ENCODE data around the gene RTP3.
"Not testable (repeated sequence)": the region's sequence is repeated elsewhere in the genome, so short reads cannot be mapped to it uniquely, and the experiment has no call there.

The RTP3 gene

DNA sequence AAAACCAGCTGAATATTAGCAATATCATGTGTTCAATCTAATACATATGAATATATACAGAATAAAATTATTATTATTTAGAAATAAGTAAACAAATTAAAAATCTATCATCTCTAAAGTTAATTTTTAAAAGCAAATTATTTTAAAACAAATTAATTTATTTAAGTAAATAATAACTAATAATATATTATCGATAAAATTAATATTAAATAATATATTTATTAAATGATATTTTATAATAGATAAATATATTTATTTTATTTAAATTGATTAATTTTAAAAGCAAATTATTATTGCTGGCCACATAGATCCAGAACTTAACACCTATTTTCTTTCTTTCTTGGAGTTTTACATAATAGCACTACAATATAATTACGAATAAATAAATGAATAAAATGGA, 22.2 kb downstream of the RTP3 start:
- DNase-seq: no peak

DNA sequence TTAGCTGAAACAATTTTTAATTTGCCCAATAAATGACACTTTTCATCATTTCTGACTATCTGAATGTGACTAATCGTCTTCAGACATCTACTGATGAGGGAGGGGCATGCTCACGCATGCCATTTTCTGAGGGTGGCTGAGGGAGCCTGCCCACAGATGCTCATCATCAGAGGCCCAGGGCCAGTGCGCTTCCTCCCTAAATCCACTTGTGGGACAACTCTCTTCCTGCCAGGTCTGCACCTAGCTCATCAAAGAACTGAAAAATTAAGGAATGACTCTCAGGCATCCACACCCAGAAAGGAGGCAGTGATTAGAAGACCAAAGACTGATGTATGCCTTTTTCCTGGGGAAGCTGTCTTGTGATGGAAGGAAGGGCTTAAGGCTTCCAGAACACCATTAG, 22.8 kb downstream of the RTP3 start:
- DNase-seq: no peak

DNA sequence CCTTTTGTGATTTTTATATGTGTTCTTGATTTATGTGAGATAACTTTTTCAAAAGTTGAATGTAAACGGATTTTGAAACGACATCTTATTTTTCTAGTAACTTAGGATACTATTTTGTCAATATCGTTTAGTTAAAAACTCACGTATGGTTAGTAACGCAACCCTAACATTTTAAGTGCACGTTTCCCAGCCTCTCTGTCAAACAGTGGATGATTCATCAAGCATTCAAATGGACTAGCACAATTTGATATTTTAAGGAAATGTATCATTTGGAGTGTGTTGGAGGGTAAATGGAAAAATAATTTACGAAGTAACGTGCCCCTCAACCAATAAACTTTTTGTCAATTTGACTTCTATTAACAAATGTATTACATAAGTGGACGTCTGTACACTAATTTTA, 23.3 kb downstream of the RTP3 start:
- DNase-seq: no peak

DNA sequence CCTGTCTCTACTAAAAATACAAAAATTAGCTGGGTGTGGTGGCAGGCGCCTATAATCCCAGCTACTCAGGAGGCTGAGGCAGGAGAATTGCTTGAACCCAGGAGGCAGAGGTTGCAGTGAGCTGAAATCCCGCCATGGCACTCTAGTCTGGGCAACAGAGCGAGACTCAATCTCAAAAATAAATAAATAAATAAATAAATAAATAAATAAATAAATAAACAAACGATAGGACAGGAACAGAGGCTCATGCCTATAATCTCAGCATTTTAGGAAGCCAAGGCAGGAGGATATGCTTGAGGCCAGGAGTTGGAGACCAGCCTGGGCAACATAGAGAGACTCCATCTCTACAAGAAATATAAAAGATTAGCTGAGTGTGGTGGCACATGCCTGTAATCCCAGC, 24.4 kb downstream of the RTP3 start:
- DNase-seq: not testable (repeated sequence)

DNA sequence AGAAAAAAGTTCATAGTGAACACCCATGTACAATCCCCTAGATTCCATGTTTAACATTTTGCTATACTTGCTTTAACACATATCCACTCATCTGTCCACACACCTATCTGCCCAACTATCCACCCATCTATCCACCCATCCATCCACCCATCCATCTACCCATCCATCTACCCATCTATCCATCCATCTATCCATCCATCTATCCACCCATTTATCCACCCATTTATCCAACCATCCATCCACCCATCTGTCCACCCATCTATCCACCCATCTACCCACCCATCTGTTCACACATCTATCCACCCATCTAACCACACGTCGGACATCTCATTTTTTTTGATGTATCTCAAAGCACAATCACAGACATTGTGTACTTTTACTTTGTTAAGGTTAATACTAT, 25.8 kb downstream of the RTP3 start:
- no peak for DNase-seq

DNA sequence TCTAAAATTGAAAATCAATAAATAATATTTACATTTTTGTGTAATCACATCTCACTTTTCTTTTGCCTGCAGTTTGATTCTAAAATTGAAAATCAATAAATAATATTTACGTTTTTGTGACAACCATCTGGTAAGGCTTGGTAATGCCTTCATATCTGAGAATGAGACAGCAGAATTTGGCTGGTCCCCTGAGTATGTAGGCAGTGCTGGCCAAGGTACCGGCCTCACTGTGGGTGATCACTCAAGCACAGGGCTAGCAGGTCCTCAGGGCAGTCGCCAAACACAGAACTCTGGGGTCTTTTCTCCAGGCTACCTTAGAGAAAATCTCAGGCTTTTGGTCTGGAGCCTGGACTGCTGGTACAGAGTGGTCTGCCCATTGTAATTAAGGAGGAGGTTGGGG, 26.2 kb downstream of the RTP3 start:
- no peak for DNase-seq

DNA sequence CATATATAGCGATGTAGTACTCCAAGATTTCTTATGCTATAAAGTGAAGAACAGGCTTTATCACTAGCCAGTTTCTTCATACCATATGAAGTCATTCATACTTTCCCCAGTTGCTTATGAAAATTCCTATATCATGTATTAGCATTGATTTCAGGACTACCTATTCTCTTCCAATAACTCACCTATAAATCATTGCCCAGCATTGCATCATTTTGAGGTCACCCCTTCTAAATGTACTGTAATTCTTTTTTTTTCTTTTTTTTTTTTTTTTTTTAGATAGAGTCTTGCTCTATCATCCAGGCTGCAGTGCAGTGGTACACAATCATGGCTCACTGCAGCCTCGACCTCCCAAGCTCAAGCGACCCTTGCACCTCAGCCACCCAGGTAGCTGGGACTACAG, 27.1 kb downstream of the RTP3 start:
- no peak for DNase-seq

DNA sequence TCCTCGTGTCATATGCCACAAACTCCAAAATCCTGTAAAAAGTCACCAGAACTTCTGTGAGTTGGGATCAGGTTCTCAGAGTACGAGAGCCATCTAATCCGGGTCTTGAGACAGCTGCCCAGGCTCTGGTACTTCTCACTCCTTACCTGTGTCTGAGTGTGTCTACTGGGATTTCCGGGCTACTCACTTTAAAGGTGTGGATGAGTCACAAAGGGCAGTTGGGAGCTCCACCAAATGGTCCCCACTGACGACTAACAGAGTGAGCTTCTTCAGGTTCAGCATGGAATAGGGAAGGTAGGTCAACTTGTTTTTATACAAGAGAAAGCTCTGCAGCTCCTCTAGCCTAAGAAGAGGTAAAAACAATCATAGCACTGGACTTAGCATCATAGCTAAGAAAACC, 29.5 kb downstream of the RTP3 start:
- no peak for DNase-seq

DNA sequence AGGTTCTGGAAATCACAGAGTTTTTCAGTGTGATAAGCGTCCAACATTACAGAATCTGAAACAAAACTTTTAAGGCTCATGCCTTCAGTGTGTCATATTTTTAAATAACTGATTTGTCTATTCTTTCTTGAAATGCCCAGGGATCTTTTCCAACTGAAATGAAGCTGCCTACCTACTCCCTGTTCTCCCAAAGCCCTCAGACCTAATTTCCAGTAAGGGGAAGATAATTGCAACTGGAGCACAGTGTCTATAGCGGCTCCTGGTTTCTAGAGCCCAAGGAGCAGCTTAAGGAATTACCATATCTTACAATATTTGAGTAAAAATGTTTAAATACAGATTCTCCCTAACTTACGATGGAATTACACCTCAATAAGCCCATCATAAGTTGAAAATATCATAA, 35.3 kb downstream of the RTP3 start:
- no peak for DNase-seq

DNA sequence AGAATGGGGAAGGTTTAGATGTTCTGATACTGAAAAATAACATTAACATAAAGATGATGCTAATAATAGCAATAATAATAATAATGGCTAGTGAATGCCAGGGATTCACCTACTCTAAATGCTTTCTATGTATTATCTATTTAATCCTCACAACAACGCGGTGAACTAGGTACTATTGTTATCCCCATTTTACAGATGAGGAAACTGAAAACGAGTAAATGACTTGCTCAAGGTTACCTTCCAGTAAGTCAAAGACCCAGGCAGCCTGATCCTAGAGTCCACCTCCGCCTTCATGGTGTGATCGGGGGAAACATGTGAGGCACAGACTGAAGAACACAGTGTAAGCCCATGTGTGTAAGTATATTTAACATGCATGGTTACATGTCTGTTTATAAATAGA, 38.0 kb downstream of the RTP3 start:
- no peak for DNase-seq

DNA sequence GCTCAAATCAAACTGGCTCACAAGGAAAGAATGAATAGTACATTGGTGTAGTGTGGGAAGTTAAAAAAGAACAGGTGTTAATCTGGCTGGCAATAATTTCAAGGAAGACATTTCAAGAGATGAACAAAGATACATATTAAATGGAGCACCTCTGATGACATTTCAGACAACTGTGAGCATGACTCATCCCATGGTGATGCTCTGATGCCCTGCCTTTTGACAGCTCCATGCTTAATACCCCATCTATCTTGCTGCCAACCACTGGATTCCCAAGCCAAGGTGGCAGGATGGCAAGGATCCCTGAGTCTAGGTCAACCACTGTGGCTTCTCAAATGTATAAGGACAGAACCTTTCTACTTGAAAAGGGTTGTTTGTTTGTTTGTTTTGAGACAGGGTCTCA, 39.0 kb downstream of the RTP3 start:
- no peak for DNase-seq

DNA sequence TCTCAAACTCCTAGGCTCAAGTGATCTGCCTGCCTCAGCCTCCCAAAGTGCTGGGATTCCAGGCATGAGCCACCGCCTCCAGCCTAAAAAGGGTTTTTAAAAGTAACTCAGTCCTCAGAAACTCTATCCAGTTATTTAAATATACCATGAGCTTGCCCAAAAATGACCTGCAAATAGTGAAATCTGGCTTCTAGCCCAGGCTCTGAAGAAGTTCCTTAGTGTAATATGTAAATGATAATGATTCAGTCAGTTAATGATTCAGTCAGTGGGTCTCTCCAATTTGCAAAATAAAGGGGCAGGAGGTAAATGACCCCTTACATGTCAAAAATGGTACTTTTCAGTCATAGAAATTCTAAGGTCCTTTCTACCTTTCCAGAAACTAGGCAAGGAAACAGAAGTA, 39.5 kb downstream of the RTP3 start:
- DNase-seq: no peak

DNA sequence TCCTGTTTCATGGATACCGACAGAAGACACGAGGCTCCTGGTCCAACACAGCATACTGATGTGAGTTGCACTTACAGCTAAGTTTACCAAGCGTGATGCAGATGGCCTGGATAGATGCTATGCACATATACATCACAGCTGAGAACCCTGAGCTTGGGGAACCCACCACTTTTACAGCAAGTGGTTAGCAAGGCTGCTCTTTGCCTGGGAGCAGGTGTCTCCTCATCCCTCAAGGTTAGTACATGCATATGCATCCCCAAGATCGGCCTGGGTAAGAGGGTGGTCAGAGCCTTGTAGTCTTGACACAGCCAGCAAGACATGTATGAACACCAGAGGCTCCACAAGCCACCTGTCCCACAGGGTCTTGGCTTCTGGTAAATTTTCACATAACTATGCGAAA, 40.0 kb downstream of the RTP3 start:
- DNase-seq: no peak

DNA sequence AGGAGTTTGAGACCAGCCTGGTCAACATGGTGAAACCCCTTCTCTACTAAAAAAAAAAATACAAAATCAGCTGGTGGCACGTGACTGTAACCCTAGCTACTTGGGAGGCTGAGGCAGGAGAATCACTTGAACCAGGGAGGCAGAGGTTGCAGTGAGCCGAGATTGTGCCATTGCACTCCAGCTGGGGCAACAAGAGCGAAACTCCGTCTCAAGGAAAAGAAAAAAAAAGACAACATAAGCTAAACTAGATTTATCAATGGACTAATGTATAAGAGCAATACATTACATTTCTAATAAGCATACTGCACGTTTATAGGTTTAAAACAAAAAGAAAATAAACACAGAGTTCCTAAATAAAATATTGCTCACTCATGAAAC, 40.6 kb downstream of the RTP3 start:
- not testable (repeated sequence) for DNase-seq

DNA sequence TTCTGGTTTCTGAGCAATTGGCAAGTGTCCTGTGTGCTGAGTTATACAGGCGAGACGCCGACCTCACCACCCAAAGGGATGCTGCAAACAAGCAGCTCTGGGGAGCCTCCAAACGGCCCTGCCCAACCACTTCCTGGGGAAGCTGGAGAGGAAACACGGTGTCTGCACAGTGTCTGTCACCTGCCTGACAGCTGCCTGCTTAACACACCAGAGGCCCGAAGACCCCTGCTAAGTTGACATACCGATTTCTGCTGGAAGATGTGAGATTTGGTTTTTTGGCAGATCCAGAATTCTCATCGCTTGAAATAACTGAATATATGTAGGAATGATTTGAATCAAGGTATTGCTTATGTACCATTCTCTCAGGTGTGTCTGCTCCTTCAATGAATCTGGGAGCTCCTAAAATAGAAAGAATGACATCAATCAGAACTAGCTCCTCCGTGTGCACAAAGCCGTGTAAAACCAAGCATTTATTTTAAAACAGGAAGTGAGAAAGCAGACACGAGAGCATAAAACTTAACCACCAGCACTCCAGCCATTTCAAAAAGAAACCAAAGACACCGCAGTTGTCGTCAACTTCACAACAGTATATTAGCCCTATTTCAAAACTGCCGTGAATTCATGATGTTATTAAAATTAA, 41.1 kb downstream of the RTP3 start:
- no peak for DNase-seq

DNA sequence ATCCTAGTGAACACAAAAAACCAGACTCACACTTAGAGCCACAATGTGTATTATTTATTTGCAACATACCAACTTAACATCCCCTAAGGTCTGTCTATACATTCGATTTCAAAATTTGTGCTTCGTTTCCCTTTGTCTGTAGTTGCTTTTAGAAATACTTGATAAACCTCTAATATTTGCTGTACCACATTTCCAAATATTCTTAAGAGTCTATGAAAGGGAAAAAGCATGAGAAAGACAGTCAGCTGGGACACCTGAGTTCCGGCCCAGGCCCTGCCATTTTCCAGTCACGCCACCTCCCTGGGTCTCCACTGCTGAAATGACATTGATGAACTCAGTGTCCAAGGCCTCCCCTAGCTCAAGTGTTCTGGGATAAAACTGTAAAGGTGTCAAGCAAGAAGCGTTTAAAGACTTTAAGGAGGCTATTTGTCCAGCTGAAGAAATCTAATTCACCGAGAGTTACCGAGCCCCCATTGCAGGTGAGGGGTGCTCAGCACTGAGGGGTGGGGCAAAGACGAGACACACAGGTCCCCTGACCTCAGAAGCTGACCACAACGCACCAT, 41.7 kb downstream of the RTP3 start:
- DNase-seq: no peak

DNA sequence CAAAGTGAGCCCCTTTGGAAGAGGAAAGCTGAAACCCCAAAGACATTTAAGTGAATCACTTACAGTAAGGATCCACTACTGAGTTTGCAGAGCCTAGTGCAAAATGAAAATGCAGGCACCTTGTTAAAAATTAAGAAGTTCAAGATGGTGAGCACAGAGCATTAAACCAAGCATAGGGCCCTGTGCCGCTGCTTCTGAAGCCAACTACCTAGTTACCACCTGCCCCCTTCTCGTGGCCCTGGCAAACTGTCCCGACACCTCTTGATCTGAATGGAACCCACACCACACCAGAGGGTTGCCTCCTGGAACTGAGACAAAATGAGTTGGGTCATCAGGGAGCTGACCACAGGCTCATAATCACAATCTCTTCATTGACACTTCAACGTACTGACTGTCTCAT, 42.8 kb downstream of the RTP3 start:
- DNase-seq: no peak

DNA sequence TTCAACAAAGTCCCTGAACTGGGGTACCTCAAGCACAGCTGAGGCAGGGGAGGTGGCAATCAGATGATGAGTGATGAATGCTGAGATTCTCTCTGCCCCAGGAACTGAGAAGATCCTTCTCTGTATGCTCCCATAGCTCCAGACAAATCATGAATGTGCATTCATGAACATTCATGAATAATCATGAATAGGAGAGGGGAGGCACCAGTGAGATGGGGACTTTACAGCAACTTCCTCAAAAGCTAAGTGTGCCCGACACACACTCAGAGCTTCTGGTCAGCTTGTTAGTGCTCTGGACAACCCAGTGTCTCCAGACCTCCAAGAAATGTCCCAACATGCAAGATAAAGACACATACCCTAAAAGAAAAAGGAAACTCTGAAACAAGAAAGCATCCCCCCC, 44.1 kb downstream of the RTP3 start:
- no peak for DNase-seq

DNA sequence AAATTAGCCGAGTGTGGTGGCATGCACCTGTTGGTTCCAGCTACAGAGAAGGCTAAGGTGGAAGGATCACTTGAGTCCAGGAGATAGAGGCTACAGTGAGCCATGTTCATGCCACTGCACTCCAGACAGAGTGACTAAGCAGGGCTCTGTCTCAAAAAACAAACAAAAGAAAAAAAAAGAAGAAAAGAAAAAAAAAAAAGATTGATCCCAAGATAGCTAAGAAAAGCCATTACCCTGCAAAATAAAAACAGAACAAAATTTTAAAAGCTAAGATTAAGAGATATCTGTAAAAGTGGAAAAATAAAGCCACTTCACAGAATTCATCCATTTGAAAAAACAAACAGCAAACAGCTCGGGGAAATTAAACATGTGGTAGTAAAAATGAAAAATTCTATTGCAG, 44.6 kb downstream of the RTP3 start:
- DNase-seq: no peak

DNA sequence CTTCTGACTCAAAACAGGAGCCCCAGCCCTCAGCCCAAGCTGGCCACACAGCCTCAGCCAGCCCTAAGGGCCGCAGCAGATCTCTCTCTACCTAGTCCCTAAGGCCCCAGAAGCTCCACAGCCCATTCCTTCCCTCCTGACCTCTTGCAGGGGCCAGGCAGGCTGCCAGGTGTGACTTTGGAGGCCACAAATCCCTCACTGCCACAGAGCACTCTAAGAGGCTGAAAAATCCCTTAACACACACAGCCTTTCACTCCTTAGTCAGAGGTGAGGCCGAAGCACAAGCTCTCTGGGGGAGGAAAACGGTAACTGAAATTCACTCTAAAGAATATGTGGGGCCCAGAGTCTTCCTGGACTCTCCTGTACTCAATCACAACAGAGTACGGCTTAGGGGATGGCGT, 45.0 kb downstream of the RTP3 start:
- no peak for DNase-seq

DNA sequence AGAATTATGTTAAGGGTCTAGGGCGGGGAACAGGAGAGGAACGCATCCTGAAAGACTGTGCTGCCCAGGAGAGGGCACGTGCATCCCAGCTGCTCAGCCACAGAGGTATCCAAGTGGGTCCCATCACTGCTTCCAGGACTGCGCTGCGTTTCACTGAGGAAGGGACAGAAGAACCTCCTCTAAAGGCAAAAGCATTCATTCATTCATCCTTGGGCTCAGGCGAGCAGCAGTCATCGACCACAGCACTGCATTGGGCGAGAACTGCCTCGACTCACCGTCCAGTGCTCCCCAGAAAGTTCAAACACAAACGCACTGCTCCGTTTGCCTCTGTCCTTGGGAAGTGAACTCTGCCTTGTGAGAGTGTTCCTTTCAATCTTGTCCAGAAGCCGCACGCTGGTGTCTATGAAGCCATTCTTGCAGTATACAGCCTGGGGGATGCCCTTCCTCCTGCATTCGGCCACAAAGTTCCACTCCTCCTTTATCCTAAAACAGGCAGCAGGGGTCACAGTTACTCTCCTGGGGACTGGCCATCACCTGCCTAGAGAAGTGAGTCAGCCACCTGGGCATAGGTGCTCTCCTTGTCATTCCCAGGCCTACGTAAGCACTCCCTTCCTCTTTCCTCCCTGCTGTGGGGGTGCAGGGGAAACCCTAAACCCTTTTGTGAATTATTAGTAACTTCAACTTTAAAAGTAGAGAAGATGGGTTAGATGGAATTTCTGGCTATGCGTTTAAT, 47.2 kb downstream of the RTP3 start:
- DNase-seq: no peak

DNA sequence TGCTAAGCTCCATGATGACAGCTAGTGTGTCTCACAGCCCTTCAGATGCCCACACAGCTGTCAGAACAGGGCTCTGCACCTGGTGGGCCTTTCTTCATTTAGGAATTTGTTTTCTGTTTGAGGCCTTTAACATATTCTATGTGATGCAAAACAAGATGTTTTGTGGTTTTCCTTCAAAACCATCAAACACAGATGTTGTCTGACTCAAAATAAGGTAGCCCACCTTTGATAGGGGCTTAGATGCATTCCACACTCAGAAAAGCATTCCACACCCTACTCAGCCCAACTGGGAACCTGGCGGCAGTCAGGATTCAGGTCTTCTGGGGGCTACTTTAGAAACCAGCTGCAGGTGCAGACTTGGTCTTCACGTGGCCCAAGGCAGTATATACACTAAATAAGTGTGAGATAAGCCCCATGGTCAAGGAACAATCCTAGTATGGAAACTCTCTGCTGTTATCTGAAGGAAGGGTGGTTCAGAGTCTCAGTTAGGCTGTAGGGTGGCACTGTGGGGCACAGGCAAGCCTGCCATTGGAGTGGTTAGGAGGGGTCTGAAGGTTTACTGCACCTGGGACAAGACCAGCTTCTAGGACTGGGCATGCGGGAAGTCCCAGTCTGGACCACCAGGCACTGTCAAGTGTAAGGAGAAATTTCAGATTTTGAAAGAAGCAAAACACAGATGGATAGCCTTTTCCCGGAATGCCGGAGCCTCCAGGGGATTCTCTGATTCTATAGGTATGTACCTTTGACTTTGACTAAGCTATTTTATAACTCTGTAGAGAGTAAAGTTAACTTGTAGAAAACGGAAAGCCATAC, 48.2 kb downstream of the RTP3 start:
- DNase-seq: no peak

DNA sequence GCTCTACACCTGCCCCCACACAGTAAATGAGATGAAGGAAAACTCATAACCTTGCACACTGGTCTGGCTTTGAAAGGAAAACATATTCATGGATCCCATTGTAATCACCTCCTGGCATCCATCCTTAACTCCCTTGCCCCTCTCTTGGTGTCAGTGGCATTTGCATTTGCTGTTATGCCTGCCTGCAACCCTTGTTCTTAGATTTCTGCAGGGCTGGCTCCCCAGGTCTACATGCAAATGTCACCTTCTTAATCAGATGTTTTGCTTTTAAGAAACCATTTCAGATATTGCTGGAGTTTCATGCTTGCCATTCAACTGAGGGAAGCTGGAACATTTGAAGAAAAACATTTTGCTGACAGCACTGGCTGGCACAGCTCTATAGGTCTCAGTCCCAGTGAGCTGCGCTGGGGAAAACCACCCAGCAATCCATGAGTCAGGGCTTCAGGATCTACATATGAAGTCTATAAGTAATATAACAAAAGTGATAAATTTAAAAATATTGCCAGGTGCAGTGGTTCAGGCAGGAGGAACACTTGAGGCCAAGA, 49.2 kb downstream of the RTP3 start:
- no peak for DNase-seq

DNA sequence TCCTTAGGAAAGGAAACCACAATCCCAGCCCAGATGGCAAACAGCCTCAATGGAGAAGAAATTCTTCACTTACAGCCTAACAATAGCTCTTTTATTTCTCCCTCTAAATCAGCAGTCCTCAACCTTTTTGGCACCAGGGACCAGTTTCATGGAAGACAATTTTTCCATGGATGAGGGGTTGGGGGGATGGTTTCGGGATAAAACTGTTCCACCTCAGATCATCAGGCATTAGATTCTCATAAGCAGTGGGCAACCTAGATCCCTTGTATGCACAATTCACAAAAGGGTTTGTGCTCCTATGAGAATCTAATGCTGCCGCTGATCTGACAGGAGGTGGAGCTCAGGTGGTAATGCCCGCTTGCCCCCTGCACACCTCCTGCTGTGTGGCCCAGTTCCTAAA, 50.8 kb downstream of the RTP3 start:
- DNase-seq: not testable (repeated sequence)
